Neural cell (in vitro differentiated cells): Measurements from ENCODE around the gene VPREB1.

Experiments
- POLR2AphosphoS5 ChIP-seq: IDR thresholded peaks from 2 replicates; pipeline ENCODE4 v1.6.1; 2012
- TF ChIP-seq, protein P1 (sequence below): fragments of 450-650 bp; IDR thresholded peaks from 2 replicates; pipeline ENCODE4 v1.5.1; 2014; ENCODE audit warnings: antibody characterized with exemption, mild to moderate bottlenecking, moderate library complexity; ENCODE audit not compliant: poor library complexity, severe bottlenecking

DNA sequence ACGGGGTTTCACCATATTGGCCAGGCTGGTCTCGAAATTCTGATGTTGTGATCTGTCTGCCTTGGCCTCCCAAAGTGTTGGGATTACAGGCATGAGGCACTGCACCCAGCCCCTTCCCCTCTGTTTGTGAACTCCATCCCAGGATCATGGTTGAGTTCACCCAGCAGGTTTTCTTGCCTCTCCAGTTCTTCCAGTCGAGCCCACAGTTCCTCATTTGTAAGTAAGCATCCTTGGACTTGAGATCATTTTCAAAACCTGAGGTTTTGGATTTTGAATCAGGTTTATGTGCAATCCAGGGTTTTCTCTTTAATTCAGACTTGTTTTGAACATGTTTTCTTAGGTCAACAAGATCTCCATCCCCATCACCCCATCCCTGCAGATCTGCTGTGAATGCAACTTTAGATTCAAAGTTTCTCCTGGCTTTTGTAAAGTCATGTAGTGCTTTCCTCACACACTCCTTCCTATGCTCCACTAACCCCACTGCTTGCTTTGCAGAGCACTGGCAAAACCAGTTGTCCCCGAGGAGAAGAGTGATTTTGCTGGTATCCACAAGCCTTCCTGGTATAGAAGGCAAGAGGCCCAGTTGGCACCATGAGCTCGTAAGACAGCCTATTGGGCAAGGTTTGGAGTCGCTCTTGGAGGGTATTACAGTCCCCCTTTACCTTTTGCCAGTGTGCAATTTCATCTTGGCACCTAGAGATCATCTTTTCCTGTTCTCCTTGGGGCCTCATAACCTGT, 14.7 kb upstream of the VPREB1 start:
- no peak for TF ChIP-seq POLR2AphosphoS5
- TF ChIP-seq, protein P1, sequence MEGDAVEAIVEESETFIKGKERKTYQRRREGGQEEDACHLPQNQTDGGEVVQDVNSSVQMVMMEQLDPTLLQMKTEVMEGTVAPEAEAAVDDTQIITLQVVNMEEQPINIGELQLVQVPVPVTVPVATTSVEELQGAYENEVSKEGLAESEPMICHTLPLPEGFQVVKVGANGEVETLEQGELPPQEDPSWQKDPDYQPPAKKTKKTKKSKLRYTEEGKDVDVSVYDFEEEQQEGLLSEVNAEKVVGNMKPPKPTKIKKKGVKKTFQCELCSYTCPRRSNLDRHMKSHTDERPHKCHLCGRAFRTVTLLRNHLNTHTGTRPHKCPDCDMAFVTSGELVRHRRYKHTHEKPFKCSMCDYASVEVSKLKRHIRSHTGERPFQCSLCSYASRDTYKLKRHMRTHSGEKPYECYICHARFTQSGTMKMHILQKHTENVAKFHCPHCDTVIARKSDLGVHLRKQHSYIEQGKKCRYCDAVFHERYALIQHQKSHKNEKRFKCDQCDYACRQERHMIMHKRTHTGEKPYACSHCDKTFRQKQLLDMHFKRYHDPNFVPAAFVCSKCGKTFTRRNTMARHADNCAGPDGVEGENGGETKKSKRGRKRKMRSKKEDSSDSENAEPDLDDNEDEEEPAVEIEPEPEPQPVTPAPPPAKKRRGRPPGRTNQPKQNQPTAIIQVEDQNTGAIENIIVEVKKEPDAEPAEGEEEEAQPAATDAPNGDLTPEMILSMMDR = no peak
